Astrocyte (in vitro differentiated cells and primary cell): Measurements from ENCODE around the gene THADA. TPM values are rescaled to one million over a fixed set of nuclear protein-coding genes. Genes with fewer than 3 reads are reported as not detected.

Experiments used
- DNase-seq: peaks from one replicate; pipeline ENCODE4 v3.0.0-alpha.2; 2010; ENCODE audit warnings: low read depth
- FAIRE-seq: peaks from 2 replicates; lab custom pipeline; 2011; peaks lifted over from hg19 to GRCh38; lab: Jason Lieb, UNC
- H2AFZ ChIP-seq: 2 replicates; pipeline ENCODE4 v1.6.0; 2012; ENCODE audit warnings: low read depth, low read length, inconsistent platforms
- H3K27ac ChIP-seq: 2 replicates; pipeline ENCODE4 v1.5.1; 2011; ENCODE audit warnings: low read depth, low read length, inconsistent platforms
- H3K27me3 ChIP-seq: 2 replicates; pipeline ENCODE4 v1.6.0; 2011; ENCODE audit warnings: low read length, inconsistent platforms; ENCODE audit not compliant: insufficient read depth
- H3K36me3 ChIP-seq: 2 replicates; pipeline ENCODE4 v1.5.1; 2011; ENCODE audit warnings: low read length, inconsistent platforms; ENCODE audit not compliant: insufficient read depth
- H3K4me1 ChIP-seq: 2 replicates; pipeline ENCODE4 v1.5.1; 2011; ENCODE audit warnings: low read length, inconsistent platforms; ENCODE audit not compliant: insufficient read depth
- H3K4me2 ChIP-seq: 2 replicates; pipeline ENCODE4 v1.6.0; 2012; ENCODE audit warnings: low read length, inconsistent platforms
- H3K4me3 ChIP-seq: 2 replicates; pipeline ENCODE4 v1.5.1; 2011; ENCODE audit warnings: low read depth, mild to moderate bottlenecking, low read length, inconsistent platforms; ENCODE audit not compliant: insufficient read depth
- H3K79me2 ChIP-seq: 2 replicates; pipeline ENCODE4 v1.6.0; 2012; ENCODE audit warnings: mild to moderate bottlenecking, low read length, inconsistent platforms; ENCODE audit not compliant: insufficient read depth
- H3K9ac ChIP-seq: 2 replicates; pipeline ENCODE4 v1.6.0; 2012; ENCODE audit warnings: mild to moderate bottlenecking, low read length, inconsistent platforms
- H3K9me3 ChIP-seq: 2 replicates; pipeline ENCODE4 v1.5.1; 2012; ENCODE audit warnings: low read depth, mild to moderate bottlenecking, low read length, inconsistent platforms; ENCODE audit not compliant: insufficient read depth
- H4K20me1 ChIP-seq: 2 replicates; pipeline ENCODE4 v1.6.0; 2012; ENCODE audit warnings: low read length, inconsistent platforms; ENCODE audit not compliant: insufficient read depth
- H3K27ac Mint-ChIP-seq: one replicate; pipeline ENCODE4 v1.8.0; 2021; ENCODE audit warnings: mild to moderate bottlenecking, mixed read lengths; ENCODE audit not compliant: unreplicated experiment
- H3K27me3 Mint-ChIP-seq: one replicate; pipeline ENCODE4 v1.8.0; 2021; ENCODE audit warnings: low read depth, mixed read lengths; ENCODE audit not compliant: unreplicated experiment
- H3K36me3 Mint-ChIP-seq: one replicate; pipeline ENCODE4 v1.8.0; 2021; ENCODE audit warnings: low read depth, mixed read lengths; ENCODE audit not compliant: unreplicated experiment
- H3K4me1 Mint-ChIP-seq: one replicate; pipeline ENCODE4 v1.8.0; 2021; ENCODE audit warnings: low read depth, mixed read lengths; ENCODE audit not compliant: unreplicated experiment
- H3K4me3 Mint-ChIP-seq: one replicate; pipeline ENCODE4 v1.8.0; 2021; ENCODE audit warnings: mild to moderate bottlenecking, moderate library complexity, mixed read lengths; ENCODE audit not compliant: unreplicated experiment
- H3K9me3 Mint-ChIP-seq: one replicate; pipeline ENCODE4 v1.8.0; 2021; ENCODE audit warnings: mild to moderate bottlenecking, mixed read lengths; ENCODE audit not compliant: unreplicated experiment
- EZH2 ChIP-seq: IDR thresholded peaks from 2 replicates; pipeline ENCODE4 v1.6.1; 2012; ENCODE audit warnings: mild to moderate bottlenecking, low read length, inconsistent platforms; ENCODE audit not compliant: insufficient read depth
- total RNA-seq: library from RNA; stranded (reverse); gene quantifications from 2 replicates; pipeline ENCODE4 v1.2.1, GENCODE V29; 2021
- TF ChIP-seq, protein P1 (sequence below): IDR thresholded peaks from 2 replicates; pipeline ENCODE4 v1.5.1; 2011; ENCODE audit warnings: low read depth, mild to moderate bottlenecking, inconsistent platforms, low read length, moderate library complexity; ENCODE audit not compliant: insufficient read depth

THADA gene
- total RNA-seq, 1 donor from 2014 or later = 16.2 TPM

DNA sequence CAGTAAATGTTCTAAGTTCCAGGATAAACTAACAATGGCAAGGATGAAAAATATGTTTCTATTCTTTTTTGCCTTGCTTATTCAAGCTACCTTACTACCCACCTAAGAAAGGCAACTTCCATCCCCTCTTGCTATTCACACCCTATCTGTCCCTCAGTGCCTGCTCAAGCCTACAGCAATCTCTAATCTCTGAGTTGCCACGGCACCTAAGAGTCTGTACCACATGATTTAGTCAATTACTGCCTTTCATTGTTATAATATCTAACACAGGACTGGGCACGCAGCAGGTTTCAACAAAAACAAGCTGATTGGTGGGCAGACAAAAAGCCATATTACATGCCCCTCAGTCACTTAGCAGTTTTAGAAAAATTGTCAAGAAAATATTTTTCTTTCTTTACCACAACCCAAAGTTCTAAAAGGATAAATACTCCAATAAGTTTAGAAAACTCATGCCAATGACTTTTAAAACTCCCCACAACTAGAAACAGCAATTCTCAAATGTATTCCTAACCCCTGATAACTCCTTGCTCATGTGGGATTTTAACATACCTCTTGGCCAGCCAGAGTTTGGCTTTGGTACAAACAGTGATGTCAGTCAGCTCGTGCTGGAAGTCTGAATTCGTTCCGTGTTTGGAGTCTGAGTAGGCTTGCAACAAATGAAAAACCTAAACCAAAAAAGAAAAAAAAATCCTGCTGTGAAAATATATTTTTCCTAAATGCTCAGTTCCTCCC, 252.1 kb downstream of the THADA start:
- Mint-ChIP-seq H3K27ac (peak overlapping the region; percentile 85), H3K4me1 (peaks cover 65% of the 10 kb centered on the region), H3K27me3 (no peaks in the 10 kb centered on the region), H3K4me3 (no peak overlapping the region), H3K36me3 (peaks cover 2% of the 10 kb centered on the region), H3K9me3 (no peaks in the 10 kb centered on the region)
- H3K4me3 ChIP-seq = no peak overlapping the region
- TF ChIP-seq, protein P1, sequence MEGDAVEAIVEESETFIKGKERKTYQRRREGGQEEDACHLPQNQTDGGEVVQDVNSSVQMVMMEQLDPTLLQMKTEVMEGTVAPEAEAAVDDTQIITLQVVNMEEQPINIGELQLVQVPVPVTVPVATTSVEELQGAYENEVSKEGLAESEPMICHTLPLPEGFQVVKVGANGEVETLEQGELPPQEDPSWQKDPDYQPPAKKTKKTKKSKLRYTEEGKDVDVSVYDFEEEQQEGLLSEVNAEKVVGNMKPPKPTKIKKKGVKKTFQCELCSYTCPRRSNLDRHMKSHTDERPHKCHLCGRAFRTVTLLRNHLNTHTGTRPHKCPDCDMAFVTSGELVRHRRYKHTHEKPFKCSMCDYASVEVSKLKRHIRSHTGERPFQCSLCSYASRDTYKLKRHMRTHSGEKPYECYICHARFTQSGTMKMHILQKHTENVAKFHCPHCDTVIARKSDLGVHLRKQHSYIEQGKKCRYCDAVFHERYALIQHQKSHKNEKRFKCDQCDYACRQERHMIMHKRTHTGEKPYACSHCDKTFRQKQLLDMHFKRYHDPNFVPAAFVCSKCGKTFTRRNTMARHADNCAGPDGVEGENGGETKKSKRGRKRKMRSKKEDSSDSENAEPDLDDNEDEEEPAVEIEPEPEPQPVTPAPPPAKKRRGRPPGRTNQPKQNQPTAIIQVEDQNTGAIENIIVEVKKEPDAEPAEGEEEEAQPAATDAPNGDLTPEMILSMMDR = no peak
- no peak for TF ChIP-seq EZH2
- no peaks in the 10 kb centered on the region for H3K9me3 ChIP-seq
- peak overlapping the region; percentile 36 for H3K27ac ChIP-seq
- peaks cover 13% of the 10 kb centered on the region for H4K20me1 ChIP-seq
- peak overlapping the region; percentile 49 for H3K4me2 ChIP-seq
- H3K36me3 ChIP-seq = no peaks in the 10 kb centered on the region
- peaks cover 50% of the 10 kb centered on the region for H3K4me1 ChIP-seq
- peak; percentile 94 for DNase-seq
- peak overlapping the region; percentile 13 for H3K9ac ChIP-seq
- no peak overlapping the region for H2AFZ ChIP-seq
- H3K27me3 ChIP-seq = no peaks in the 10 kb centered on the region
- peak; percentile 78 for FAIRE-seq
- H3K79me2 ChIP-seq = no peaks in the 10 kb centered on the region

DNA sequence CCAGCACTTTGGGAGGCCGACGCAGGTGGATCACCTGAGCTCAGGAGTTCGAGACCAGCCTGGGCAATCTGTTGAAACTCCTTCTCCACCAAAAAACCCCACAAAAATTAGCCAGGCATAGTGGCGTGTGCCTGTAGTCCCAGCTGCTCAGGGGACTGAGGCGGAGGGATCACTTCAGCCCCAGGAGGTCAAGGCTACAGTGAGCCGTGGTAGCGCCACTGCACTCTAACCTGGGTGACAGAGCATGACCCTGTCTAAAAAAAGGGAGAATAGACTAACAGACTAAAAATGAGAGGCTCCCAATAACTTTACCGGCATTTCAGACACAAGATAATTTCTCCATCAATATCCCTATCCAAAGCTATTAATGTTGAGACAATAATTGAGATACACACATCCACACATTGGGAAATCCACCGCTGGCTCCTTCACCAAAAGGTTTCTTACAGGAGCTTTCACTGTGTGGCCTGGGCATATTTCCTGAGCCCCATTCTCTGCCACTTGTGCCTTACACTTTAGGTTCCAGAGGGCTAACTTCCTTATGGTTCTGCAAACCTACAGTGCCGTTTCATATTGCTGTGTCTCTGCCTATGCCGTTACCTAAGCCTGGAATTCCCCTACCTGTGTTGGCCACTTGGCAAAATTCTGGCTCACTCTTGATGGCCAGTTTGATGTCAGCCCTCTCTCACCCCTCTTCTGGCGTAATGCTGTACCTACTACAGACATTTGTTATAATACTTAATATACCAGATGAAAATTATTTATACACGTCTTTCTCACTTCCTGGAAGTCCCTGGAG, 253.7 kb downstream of the THADA start:
- no peak overlapping the region for H2AFZ ChIP-seq
- H3K27me3 Mint-ChIP-seq = no peaks in the 10 kb centered on the region
- H3K9me3 ChIP-seq = no peaks in the 10 kb centered on the region
- no peak for DNase-seq
- no peak overlapping the region for H3K4me3 Mint-ChIP-seq
- no peaks in the 10 kb centered on the region for H3K79me2 ChIP-seq
- H3K9me3 Mint-ChIP-seq = no peaks in the 10 kb centered on the region
- peak overlapping the region; percentile 68 for H3K4me2 ChIP-seq
- H3K27ac ChIP-seq = no peak overlapping the region
- H3K27me3 ChIP-seq = no peaks in the 10 kb centered on the region
- TF ChIP-seq EZH2 = no peak
- TF ChIP-seq, protein P1 = no peak
- H3K27ac Mint-ChIP-seq = peak overlapping the region; percentile 49
- peaks cover 2% of the 10 kb centered on the region for H3K36me3 Mint-ChIP-seq
- peaks cover 9% of the 10 kb centered on the region for H4K20me1 ChIP-seq
- no peak for FAIRE-seq
- H3K4me1 ChIP-seq = peaks cover 50% of the 10 kb centered on the region
- H3K9ac ChIP-seq = no peak overlapping the region
- H3K4me3 ChIP-seq = no peak overlapping the region
- no peaks in the 10 kb centered on the region for H3K36me3 ChIP-seq
- H3K4me1 Mint-ChIP-seq = peaks cover 53% of the 10 kb centered on the region
